SK-N-SH treated with all-trans-retinoic acid at 6 μM for 48 hours (cell line): ENCODE data around the gene YWHAE.

Experiments used
- ARNTL ChIP-seq: fragments of 450-650 bp; formaldehyde crosslinking; IDR thresholded peaks from 2 replicates; pipeline ENCODE4 v1.5.0; 2020; ENCODE audit warnings: low read depth, mild to moderate bottlenecking, moderate library complexity, borderline replicate concordance
- CREB5 ChIP-seq: fragments of 250-450 bp; sonication (Bioruptor Pico); IDR thresholded peaks from 2 replicates; pipeline ENCODE4 v1.5.1; 2020; ENCODE audit warnings: low read depth, mild to moderate bottlenecking, moderate library complexity
- CSDC2 ChIP-seq: fragments of 250-450 bp; sonication (Bioruptor Pico); IDR thresholded peaks from 2 replicates; pipeline ENCODE4 v1.5.0; 2020; ENCODE audit warnings: mild to moderate bottlenecking, moderate library complexity
- GLIS3 ChIP-seq: fragments of 250-450 bp; sonication (Bioruptor Pico); IDR thresholded peaks from 2 replicates; pipeline ENCODE4 v1.5.0; 2020; ENCODE audit warnings: mild to moderate bottlenecking, moderate library complexity
- ISL1 ChIP-seq: fragments of 250-450 bp; sonication (Bioruptor Pico); IDR thresholded peaks from 2 replicates; pipeline ENCODE4 v2.1.2; 2022; ENCODE audit warnings: mild to moderate bottlenecking, moderate library complexity
- OSR1 ChIP-seq: fragments of 250-450 bp; sonication (Bioruptor Pico); IDR thresholded peaks from 2 replicates; pipeline ENCODE4 v1.8.0; 2022; ENCODE audit warnings: moderate library complexity, mild to moderate bottlenecking, inconsistent platforms
- PATZ1 ChIP-seq: fragments of 250-450 bp; sonication (Bioruptor Pico); IDR thresholded peaks from 2 replicates; pipeline ENCODE4 v1.8.0; 2020; ENCODE audit warnings: mild to moderate bottlenecking, moderate library complexity, borderline replicate concordance
- PPARA ChIP-seq: fragments of 250-450 bp; sonication (Bioruptor Pico); IDR thresholded peaks from 2 replicates; pipeline ENCODE4 v1.5.0; 2020; ENCODE audit warnings: mild to moderate bottlenecking, borderline replicate concordance
- RARB ChIP-seq: fragments of 250-450 bp; sonication (Bioruptor Pico); IDR thresholded peaks from 2 replicates; pipeline ENCODE4 v1.8.0; 2021; ENCODE audit warnings: mild to moderate bottlenecking, moderate library complexity
- TCF4 ChIP-seq: fragments of 250-450 bp; sonication (Bioruptor Pico); IDR thresholded peaks from 2 replicates; pipeline ENCODE4 v1.8.0; 2021; ENCODE audit warnings: mild to moderate bottlenecking, moderate library complexity, borderline replicate concordance
- TSHZ2 ChIP-seq: fragments of 250-450 bp; sonication (Bioruptor Pico); IDR thresholded peaks from 2 replicates; pipeline ENCODE4 v1.5.0; 2020; ENCODE audit warnings: mild to moderate bottlenecking, moderate library complexity
- ZC3H10 ChIP-seq: fragments of 250-450 bp; sonication (Bioruptor Pico); IDR thresholded peaks from 2 replicates; pipeline ENCODE4 v1.5.1; 2021; ENCODE audit warnings: mild to moderate bottlenecking, moderate library complexity
- ZFP30 ChIP-seq: fragments of 450-650 bp; formaldehyde crosslinking; IDR thresholded peaks from 2 replicates; pipeline ENCODE4 v1.5.0; 2022; ENCODE audit warnings: mild to moderate bottlenecking, moderate library complexity
- ZNF8 ChIP-seq: fragments of 450-650 bp; formaldehyde crosslinking; IDR thresholded peaks from 2 replicates; pipeline ENCODE4 v1.5.0; 2020; ENCODE audit warnings: mild to moderate bottlenecking, moderate library complexity

- TF ChIP-seq GLIS3 (CRISPR knock-in tag), result no peak
- TF ChIP-seq ZFP30, result no peak
- no peak for TF ChIP-seq TSHZ2 (CRISPR knock-in tag)
- no peak for TF ChIP-seq PATZ1
- TF ChIP-seq CSDC2 (CRISPR knock-in tag), result no peak
- no peak for TF ChIP-seq RARB (CRISPR knock-in tag)
- no peak for TF ChIP-seq ZC3H10 (CRISPR knock-in tag)
- no peak for TF ChIP-seq ISL1 (CRISPR knock-in tag)
- TF ChIP-seq ARNTL, result no peak
- TF ChIP-seq TCF4 (CRISPR knock-in tag), result no peak
- TF ChIP-seq ZNF8 (CRISPR knock-in tag), result no peak
- no peak for TF ChIP-seq CREB5 (CRISPR knock-in tag)
- TF ChIP-seq OSR1 (CRISPR knock-in tag), result no peak
- no peak for TF ChIP-seq PPARA
These were observed 39.0 kb downstream of the YWHAE start for GRCh38 chr17:1360975-1361374.
